Gastrocnemius medialis (tissue), 4 donors: Measurements from ENCODE around the gene ANKRD33B. TPM values are rescaled to one million over a fixed set of nuclear protein-coding genes. Genes with fewer than 3 reads are reported as not detected.

Experiments used
- ATAC-seq, 2 donors: fragments of 150-250 bp; one replicate each; pipeline ENCODE4 v1.9.1; 2016
- DNase-seq, 2 donors: peaks; one replicate each; pipeline ENCODE4 v3.0.0-alpha.2; 2019
- H3K27ac ChIP-seq, 4 donors: fragments of 200-600 bp; sonication (generic); 1 replicate in 1 of 4; 2 replicates in 3 of 4; pipeline ENCODE4 v1.5.1; 2016 to 2018; ENCODE audit warnings: mild to moderate bottlenecking in 2 of 4, moderate library complexity in 1 of 4
- H3K27me3 ChIP-seq, 3 donors: fragments of 200-600 bp; sonication (generic) in 2 of 3; 1 replicate in 1 of 3; 2 replicates in 2 of 3; pipeline versions ENCODE4 v1.5.1 to v1.6.0; 2016 to 2019; ENCODE audit warnings: mild to moderate bottlenecking in 1 of 3, moderate library complexity in 1 of 3
- H3K36me3 ChIP-seq, 2 donors: fragments of 200-600 bp; sonication (generic) in 1 of 2; one replicate each; pipeline ENCODE4 v1.5.1; 2017 to 2018
- H3K4me1 ChIP-seq, 2 donors: fragments of 200-600 bp; sonication (generic) in 1 of 2; one replicate each; pipeline ENCODE4 v1.5.1; 2016 to 2017; ENCODE audit warnings: mild to moderate bottlenecking in 2 of 2
- H3K4me3 ChIP-seq, 4 donors: fragments of 200-600 bp; sonication (generic) in 3 of 4; 1 replicate in 1 of 4; 2 replicates in 3 of 4; pipeline ENCODE4 v1.5.1; 2016 to 2019; ENCODE audit warnings: mild to moderate bottlenecking in 2 of 4
- H3K9me3 ChIP-seq, 3 donors: fragments of 200-600 bp; sonication (generic) in 2 of 3; 1 replicate in 1 of 3; 2 replicates in 2 of 3; pipeline ENCODE4 v1.5.1; 2016 to 2019
- CTCF ChIP-seq, 5 experiments: fragments of 450-650 bp in 3 of 5; fragments of 200-600 bp in 2 of 5; sonication (generic) in 2 of 5; IDR thresholded peaks in 4 of 5; conservative IDR thresholded peaks in 1 of 5; 1 replicate in 4 of 5; 2 replicates in 1 of 5; pipeline ENCODE4 v1.5.1; 2016 to 2019; ENCODE audit warnings: antibody characterized with exemption in 5 of 5, mild to moderate bottlenecking in 3 of 5, moderate library complexity in 3 of 5
- POLR2A ChIP-seq, 2 donors: fragments of 450-650 bp; IDR thresholded peaks; one replicate each; pipeline ENCODE4 v1.6.1; 2017; ENCODE audit warnings: antibody characterized with exemption in 2 of 2, mild to moderate bottlenecking in 2 of 2, moderate library complexity in 2 of 2
- in situ Hi-C, 4 donors: fragments of 200-750 bp; cut with MboI; loops; one replicate each; pipeline versions ENCODE4 v1.15.0 to v1.8.0; 2017; ENCODE audit warnings: low sequenced_read_pairs in 4 of 4
- intact Hi-C: fragments of 100-400 bp; cut with DNase I; formaldehyde crosslinking; loops from one replicate; pipeline ENCODE4 v1.15.1; 2023; ENCODE audit warnings: low total_unique reads
- total RNA-seq, 4 donors: library from RNA; depleted of rRNA; stranded (reverse); fragments of >200 nt; gene quantifications; one replicate each; pipeline versions ENCODE4 v1.1.0 to v1.2.3, GENCODE V29; 2016

ANKRD33B gene
- total RNA-seq, 4 donors from 2014 or later: 2.2 to 38.9 (median 15.1) TPM

- ATAC-seq (no peak), DNase-seq (no peak)
- Histone ChIP-seq H3K27ac (no peak overlapping the region), H3K27me3 (no peaks in the 10 kb centered on the region), H3K4me1 (no peaks in the 10 kb centered on the region), H3K36me3 (no peaks in the 10 kb centered on the region), H3K4me3 (no peak overlapping the region), H3K9me3 (no peaks in the 10 kb centered on the region)
- in situ Hi-C loops (no loop called here), intact Hi-C loops (no loop called here)
- TF ChIP-seq POLR2A (IDR thresholded peaks at IDR 0.05): no peak
- no peak for TF ChIP-seq CTCF (IDR thresholded peaks at IDR 0.05 in 4 of 5, conservative IDR thresholded peaks at IDR 0.05 in 1 of 5)
These were observed 124.8 kb downstream of the ANKRD33B start for GRCh38 chr5:10688651-10689171.

- ATAC-seq (no peak), DNase-seq (no peak)
- intact Hi-C loops (loop anchor here (10.0 kb wide), 1 partner anchor 1335 kb away; no protein-coding TSS in a partner anchor), in situ Hi-C loops (no loop called here)
- H3K9me3 ChIP-seq: no peaks in the 10 kb centered on the region
- H3K27ac ChIP-seq: no peak overlapping the region
- no peaks in the 10 kb centered on the region for H3K27me3 ChIP-seq
- no peak overlapping the region for H3K4me3 ChIP-seq
- no peaks in the 10 kb centered on the region for H3K36me3 ChIP-seq
- H3K4me1 ChIP-seq: no peaks in the 10 kb centered on the region
- TF ChIP-seq CTCF (IDR thresholded peaks at IDR 0.05 in 4 of 5, conservative IDR thresholded peaks at IDR 0.05 in 1 of 5): no peak
These were observed 125.7 kb downstream of the ANKRD33B start for GRCh38 chr5:10689391-10690081.

GRCh38 chr5:10690460-10691440 is 126.9 kb downstream of the ANKRD33B start:
- H3K27me3 ChIP-seq: no peaks in the 10 kb centered on the region
- peaks cover 0 to 5% of the 10 kb centered on the region in 2 donors for H3K4me1 ChIP-seq
- intact Hi-C loops (loop anchor here (10.0 kb wide), 1 partner anchor 1334 kb away; no protein-coding TSS in a partner anchor), in situ Hi-C loops (no loop called here)
- no peaks in the 10 kb centered on the region for H3K36me3 ChIP-seq
- H3K4me3 ChIP-seq: no peak overlapping the region
- H3K9me3 ChIP-seq: no peaks in the 10 kb centered on the region
- TF ChIP-seq CTCF (IDR thresholded peaks at IDR 0.05 in 4 of 5, conservative IDR thresholded peaks at IDR 0.05 in 1 of 5): no peak
- TF ChIP-seq POLR2A (IDR thresholded peaks at IDR 0.05): no peak
- no peak overlapping the region for H3K27ac ChIP-seq
- ATAC-seq (no peak), DNase-seq (no peak)

- Histone ChIP-seq H3K9me3 (no peaks in the 10 kb centered on the region), H3K36me3 (no peaks in the 10 kb centered on the region), H3K4me1 (peaks cover 0 to 5% of the 10 kb centered on the region in 2 donors), H3K4me3 (no peak overlapping the region), H3K27me3 (no peaks in the 10 kb centered on the region), H3K27ac (no peak overlapping the region)
- intact Hi-C loops (loop anchor here (10.0 kb wide), 1 partner anchor 1333 kb away; no protein-coding TSS in a partner anchor), in situ Hi-C loops (no loop called here)
- no peak for TF ChIP-seq POLR2A (IDR thresholded peaks at IDR 0.05)
- TF ChIP-seq CTCF (IDR thresholded peaks at IDR 0.05 in 4 of 5, conservative IDR thresholded peaks at IDR 0.05 in 1 of 5): no peak
- no peak for DNase-seq
- no peak for ATAC-seq
These were observed 128.2 kb downstream of the ANKRD33B start for GRCh38 chr5:10691826-10692785.
